GM19463 (cell line): ENCODE results near the gene DGKI.
"Not testable (repeated sequence)": the region's sequence is repeated elsewhere in the genome, so short reads cannot be mapped to it uniquely, and the experiment has no call there.

Source experiments
- ATAC-seq: cut with Tn5 transposase; IDR thresholded peaks from one replicate; pipeline ENCODE4 v1.9.1; 2021; ENCODE audit warnings: mild to moderate bottlenecking, moderate library complexity; ENCODE audit not compliant: unreplicated experiment

The DGKI gene

GRCh38 chr7:137836541-137836940 is 10.2 kb downstream of the DGKI start:
- no peak for ATAC-seq

- ATAC-seq, result no peak
Observed at GRCh38 chr7:137836113-137836509, 10.7 kb downstream of the DGKI start.

- no peak for ATAC-seq
Observed at GRCh38 chr7:137835486-137836112, 11.2 kb downstream of the DGKI start.

DNA sequence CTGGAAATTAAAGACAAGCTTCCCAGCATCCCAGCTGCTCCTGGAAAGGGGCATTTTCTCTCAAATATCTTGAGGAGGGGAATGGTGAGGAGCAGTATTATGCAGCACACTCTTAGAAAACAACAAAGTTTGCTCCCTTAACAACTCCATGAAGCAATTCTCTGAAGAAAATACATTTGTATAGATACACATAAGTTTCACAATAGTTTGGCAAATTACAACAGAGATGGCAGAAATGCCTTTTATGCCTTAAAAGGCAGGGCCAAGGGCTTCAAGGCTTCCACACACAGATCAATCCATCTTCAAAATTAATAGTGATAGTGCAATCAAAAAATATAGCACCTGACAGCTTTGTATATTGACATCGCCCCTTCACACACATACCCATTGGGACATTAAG is 12.2 kb downstream of the DGKI start:
- no peak for ATAC-seq

- ATAC-seq, result not testable (repeated sequence)
Observed at GRCh38 chr7:137832990-137833389, 13.8 kb downstream of the DGKI start.

DNA sequence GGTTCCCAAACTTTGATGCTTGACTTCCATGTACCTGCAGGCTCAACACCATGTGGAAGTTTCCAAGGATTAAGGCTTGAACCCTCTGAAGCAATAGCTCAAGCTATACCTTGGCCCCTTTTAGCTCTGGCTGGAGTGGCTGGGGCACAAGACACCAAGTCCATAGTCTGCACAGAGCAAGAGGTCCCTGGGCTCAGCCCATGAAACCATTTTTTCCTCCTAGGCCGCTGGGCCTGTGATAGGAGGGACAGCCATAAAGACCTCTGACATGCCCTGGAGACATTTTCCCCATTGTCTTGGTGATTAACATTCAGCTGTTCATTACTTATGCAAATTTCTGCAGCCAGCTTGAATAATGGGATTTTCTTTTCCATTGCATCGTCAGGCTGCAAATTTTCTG is 14.4 kb downstream of the DGKI start:
- no peak for ATAC-seq

DNA sequence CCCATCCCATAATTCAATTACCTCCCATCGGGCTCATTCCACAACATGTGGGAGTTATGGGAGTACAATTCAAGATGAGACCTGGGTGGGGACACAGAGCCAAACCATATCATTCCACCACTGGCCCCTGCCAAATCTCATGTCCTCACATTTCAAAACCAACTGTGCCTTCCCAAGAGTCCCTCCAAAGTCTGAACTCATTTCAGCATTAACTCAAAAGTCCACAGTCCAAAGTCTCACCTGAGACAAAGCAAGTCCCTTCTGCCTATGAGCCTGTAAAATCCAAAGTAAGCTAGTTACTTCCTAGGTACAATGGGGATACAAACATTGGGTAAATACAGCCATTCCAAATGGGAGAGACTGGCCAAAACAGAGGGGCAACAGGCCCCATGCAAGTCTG is 15.2 kb downstream of the DGKI start:
- ATAC-seq, result not testable (repeated sequence)

- no peak for ATAC-seq
Observed at GRCh38 chr7:137829337-137829992, 17.3 kb downstream of the DGKI start.

- ATAC-seq, result no peak
Observed at GRCh38 chr7:137828456-137828855, 18.3 kb downstream of the DGKI start.

DNA sequence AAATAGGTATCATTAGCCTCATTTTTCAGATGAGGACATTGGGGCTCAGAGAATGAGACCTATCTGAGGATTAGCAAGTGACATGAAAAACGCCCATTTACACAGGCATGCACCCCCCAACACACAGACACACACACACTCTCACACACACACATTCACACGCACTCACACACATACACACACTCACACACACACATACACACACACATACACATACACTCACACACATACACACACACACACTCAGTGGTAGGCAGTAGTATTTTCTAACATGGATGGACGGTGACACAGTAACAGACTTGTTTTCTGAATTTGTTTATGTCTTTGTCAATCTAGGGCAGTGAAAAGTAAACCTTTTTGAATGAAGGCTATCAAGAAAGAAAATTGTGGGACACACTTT is 21.3 kb downstream of the DGKI start:
- no peak for ATAC-seq

GRCh38 chr7:137820677-137821420 is 25.9 kb downstream of the DGKI start:
- peak; percentile 89 for ATAC-seq

GRCh38 chr7:137820156-137820555 is 26.6 kb downstream of the DGKI start:
- ATAC-seq, result no peak

- no peak for ATAC-seq
Observed at GRCh38 chr7:137818036-137818435, 28.7 kb downstream of the DGKI start.

DNA sequence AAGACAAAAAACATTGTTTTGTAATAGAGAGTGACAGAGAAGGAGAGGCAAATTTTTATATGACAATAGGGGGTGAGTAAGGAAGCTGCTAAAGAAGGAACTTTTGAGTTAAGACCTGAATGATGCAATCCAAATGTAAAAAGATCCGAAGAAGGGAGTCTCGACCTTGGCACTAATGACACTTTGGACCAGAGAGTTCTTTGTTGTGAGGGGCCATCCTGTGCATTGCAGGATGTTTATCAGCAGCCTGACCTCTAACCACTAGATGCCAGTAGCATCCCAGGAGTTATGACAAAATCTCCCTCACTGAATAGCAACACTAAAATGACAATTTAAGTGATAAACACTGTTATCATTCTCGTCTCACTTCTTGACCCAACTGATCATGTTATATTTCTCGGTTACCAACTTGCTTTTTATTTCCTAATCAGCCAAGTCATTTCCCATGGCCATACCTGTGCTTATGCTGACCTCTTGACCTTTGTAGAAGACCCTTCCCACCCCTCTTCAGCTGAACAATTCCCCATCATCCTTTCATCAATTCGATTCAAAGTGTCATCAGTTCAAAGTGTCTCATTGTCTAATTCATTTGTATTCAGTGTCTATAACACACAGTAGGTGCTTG is 30.0 kb downstream of the DGKI start:
- ATAC-seq, result no peak

- no peak for ATAC-seq
Observed at GRCh38 chr7:137813541-137813940, 33.2 kb downstream of the DGKI start.

- ATAC-seq, result no peak
Observed at GRCh38 chr7:137810248-137810647, 36.5 kb downstream of the DGKI start.

DNA sequence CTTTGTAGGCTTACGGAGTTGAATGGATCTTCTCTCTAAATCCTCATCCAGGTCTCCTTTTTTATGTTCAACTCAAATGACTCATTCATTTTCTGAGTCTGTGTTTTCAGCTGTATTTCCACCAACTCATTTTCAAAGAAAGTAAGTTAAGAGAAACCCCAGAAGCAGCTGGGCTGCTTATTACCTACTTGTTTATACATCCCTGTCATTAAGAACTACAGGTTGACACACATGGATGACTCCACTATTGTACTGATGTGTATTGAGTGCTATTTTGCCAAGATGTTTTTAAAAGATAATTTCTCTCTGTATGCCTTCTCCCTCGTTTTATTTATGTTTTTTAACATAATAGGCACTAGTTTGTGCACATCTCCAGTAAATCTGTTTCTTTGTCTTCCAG is 41.9 kb downstream of the DGKI start:
- no peak for ATAC-seq

DNA sequence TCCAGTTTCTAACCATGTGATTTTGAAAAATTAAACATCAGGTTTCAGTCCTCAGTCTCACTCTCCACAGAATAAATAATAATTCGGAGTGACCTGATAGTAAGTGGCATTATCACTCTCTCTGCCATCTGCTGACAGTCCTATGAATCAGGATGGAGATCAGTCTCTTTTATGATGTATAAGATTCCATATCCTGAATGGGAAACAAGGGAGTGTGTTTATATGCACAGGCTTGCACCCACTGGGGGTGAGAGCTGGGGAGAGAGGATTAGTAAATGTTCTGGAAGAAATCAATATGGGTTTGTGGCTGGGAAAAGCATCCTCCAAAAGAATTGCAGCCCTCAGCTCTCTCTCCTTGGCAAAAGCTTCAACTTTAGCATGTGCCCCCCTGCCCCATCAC is 45.3 kb downstream of the DGKI start:
- no peak for ATAC-seq

DNA sequence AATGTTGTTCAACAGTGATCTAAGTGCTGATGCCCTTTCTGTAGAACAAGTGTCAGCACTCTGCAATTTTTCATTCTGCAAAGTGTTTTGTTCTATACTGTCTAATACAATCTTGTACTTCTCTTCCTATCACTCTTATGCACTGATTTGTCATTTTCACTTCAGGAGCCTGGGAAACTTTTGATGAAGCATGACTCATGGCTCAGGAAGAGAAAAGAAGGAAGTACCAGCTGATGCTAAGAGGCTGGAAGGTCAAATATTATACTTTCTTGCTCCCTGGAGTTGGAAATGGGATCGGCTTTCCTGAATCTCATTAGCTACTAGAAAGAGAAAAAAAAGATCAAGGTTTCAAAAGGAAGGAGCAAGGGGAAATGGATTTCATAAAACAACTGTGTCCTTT is 45.8 kb downstream of the DGKI start:
- no peak for ATAC-seq

DNA sequence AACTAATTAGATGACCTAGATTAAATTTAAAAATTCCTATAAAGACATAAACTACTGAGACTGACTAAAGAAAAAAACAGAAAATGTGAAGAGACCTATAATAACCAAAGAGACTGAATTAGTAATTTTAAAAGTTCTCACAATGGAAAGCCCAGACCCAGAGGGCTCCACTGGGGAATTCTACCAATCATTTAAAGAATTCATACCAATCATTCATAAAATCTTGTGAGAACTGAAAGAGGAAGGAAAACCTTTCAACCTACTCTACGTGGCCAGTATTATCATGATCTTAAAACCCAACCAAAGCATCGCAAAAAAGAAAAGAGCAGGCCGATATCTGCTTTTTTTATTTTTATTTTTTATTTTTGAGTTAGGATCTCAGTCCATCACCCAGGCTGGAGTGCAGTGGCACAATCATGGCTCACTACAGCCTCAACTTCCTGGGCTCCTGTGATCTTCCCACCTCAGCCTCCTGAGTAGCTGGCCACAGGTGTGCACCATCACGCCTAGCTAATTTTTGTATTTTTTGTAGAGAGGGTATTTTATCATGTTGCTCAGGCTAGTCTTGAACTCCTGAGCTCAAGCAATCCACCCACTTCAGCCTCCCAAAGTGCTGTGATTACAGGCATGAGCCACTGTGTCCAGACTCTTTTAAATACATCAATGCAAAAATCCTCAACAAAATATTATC is 48.6 kb downstream of the DGKI start:
- ATAC-seq, result peak; percentile 97

DNA sequence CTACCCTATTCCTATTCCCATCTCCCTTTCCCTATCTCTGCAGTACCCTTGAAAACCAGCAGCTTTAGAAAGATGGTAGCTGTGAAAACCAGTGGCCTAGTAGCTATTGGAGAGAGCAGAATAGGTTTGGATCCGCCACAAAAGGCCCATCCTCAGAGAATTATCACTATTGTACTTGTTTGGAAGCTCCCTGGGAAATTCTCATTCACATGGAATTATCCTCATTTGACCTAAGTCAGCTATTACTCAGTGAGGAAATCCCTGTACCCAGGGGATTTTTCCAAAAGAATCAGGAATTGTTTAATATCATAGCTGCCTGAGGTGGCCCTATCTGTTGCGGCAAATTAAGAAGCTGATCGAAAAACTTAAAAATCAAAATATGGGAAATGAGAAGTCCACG is 51.6 kb downstream of the DGKI start:
- ATAC-seq, result no peak
